ENCODE results near the gene MTCH2.

The MTCH2 gene

DNA sequence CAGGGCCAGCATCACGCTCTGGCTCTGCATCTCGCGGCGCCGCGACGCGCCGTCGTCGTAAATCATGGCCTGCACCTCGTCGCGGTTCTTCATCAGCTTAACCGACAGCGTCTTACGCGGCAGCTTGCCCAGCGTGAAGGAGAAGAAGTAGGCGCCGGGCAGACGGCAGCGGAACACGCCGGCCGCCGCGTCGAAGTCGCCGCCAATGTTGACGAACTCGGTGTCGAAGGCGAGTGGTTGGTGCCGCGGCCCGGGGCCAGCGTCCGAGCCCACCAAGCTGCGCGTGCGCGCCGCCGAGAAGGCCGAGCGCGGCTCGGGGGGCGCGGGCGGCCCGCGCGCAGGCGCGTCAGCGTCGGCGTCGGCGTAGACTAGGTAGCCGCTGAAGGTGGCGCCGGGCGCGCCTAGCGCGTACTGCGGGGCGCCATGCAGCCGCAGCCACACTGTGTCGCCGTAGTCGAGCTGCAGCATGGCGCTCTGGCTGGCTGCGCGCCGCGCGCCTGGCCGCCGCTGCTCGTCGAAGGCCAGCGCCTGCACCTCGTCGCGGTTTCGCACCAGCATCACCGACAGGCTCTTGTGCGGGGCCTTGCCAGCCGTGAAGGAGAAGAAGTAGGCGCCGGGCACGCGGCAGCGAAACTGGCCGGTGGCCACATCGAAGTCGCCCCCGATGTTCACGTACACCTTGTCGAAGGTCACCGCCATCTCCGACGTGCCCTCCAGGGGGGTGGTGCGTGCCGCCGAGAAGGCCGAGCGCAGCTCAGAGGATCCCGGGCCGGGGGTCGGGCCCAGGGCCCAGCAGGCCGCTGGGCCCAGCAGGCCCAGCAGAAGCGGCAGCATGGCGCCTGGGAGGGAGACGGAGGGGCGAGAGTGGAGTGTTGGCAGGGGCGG lies 52.1 kb downstream of the MTCH2 start:
- H3K9me3 ChIP-seq (ENCODE audit: insufficient read depth, low read length) = no peaks in the 10 kb centered on the region
- peaks cover 36% of the 10 kb centered on the region for H3K27me3 ChIP-seq (ENCODE audit: insufficient read depth, insufficient read length)
- no peak for TF ChIP-seq YY1 (IDR thresholded peaks at IDR 0.05; ENCODE audit: insufficient read depth, insufficient read length)
- no peak for TF ChIP-seq ZNF274 (IDR thresholded peaks at IDR 0.05; ENCODE audit: low read depth, low read length)
- TF ChIP-seq SUZ12 (IDR thresholded peaks at IDR 0.05; ENCODE audit: extremely low read depth, insufficient read depth, insufficient read length) = no peak
- H3K4me3 ChIP-seq (ENCODE audit: insufficient read length, low read depth) = no peak overlapping the region
- peaks cover 16% of the 10 kb centered on the region for H3K4me1 ChIP-seq (ENCODE audit: insufficient read depth, insufficient read length)
- no peak for DNase-seq (ENCODE audit: low read depth, low spot score)
- H3K9ac ChIP-seq (ENCODE audit: insufficient read length, low read depth) = no peak overlapping the region
- peaks cover 11% of the 10 kb centered on the region for H3K36me3 ChIP-seq (ENCODE audit: insufficient read depth, insufficient read length, low read length)

DNA sequence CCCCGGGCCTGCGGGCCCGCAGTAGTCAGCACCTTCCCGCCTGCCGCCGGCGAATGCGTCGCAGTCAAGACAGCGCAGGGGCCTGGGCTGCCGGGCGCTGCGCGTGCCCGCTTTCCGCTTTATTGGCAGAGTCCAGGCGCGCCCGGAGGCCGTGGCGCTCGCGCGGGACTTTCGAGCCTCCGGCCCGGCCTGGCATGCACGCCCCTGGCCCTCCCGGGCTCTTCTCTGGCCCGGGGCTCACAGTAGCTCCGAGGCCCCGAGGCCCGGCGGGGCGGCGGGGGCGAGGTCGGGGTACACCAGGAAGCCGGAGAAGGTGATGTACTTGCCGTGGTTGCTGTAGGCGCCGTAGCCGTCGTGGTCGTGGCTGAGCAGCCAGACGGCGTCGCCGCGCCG lies 52.8 kb downstream of the MTCH2 start:
- Histone ChIP-seq H3K4me3 (ENCODE audit: insufficient read length, low read depth) (no peak overlapping the region), H3K9ac (ENCODE audit: insufficient read length, low read depth) (no peak overlapping the region)
- TF ChIP-seq ZNF274 (IDR thresholded peaks at IDR 0.05; ENCODE audit: low read depth, low read length) = no peak
- TF ChIP-seq SUZ12 (IDR thresholded peaks at IDR 0.05; ENCODE audit: extremely low read depth, insufficient read depth, insufficient read length) = no peak
- no peak for TF ChIP-seq YY1 (IDR thresholded peaks at IDR 0.05; ENCODE audit: insufficient read depth, insufficient read length)

DNA sequence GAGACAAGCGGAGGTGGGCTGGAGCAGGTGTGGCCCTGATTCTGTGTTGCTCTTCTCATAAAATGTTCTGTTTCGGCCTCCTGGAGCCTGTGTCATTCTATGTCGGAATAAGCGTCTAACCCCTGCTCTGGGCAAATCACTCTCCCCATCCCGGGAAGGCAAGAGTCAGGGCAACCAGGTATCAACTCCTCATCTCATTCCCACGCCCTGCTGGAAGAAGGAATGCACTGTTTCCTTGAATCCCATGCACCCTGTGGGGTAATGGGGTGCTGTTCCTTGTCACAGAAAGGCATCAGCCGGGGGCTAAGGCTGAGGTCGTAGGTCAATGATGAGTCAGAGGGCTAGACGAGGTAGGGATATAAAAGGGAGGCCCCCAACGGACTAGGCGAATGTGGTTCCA lies 53.2 kb downstream of the MTCH2 start:
- Histone ChIP-seq H3K9me3 (ENCODE audit: insufficient read depth, low read length) (no peaks in the 10 kb centered on the region), H3K4me1 (ENCODE audit: insufficient read depth, insufficient read length) (peaks cover 16% of the 10 kb centered on the region), H3K9ac (ENCODE audit: insufficient read length, low read depth) (no peak overlapping the region), H3K27me3 (ENCODE audit: insufficient read depth, insufficient read length) (peaks cover 25% of the 10 kb centered on the region), H3K36me3 (ENCODE audit: insufficient read depth, insufficient read length, low read length) (peaks cover 22% of the 10 kb centered on the region), H3K4me3 (ENCODE audit: insufficient read length, low read depth) (no peak overlapping the region)
- TF ChIP-seq SUZ12 (IDR thresholded peaks at IDR 0.05; ENCODE audit: extremely low read depth, insufficient read depth, insufficient read length) (no peak), YY1 (IDR thresholded peaks at IDR 0.05; ENCODE audit: insufficient read depth, insufficient read length) (no peak), ZNF274 (IDR thresholded peaks at IDR 0.05; ENCODE audit: low read depth, low read length) (no peak)
- DNase-seq (ENCODE audit: low read depth, low spot score) = no peak

More for the DNA sequence above, 52.8 kb downstream of the MTCH2 start:
- H3K9me3 ChIP-seq (ENCODE audit: insufficient read depth, low read length) = no peaks in the 10 kb centered on the region
- peaks cover 30% of the 10 kb centered on the region for H3K27me3 ChIP-seq (ENCODE audit: insufficient read depth, insufficient read length)
- H3K36me3 ChIP-seq (ENCODE audit: insufficient read depth, insufficient read length, low read length) = peaks cover 17% of the 10 kb centered on the region
- peaks cover 16% of the 10 kb centered on the region for H3K4me1 ChIP-seq (ENCODE audit: insufficient read depth, insufficient read length)
- no peak for DNase-seq (ENCODE audit: low read depth, low spot score)

DNA sequence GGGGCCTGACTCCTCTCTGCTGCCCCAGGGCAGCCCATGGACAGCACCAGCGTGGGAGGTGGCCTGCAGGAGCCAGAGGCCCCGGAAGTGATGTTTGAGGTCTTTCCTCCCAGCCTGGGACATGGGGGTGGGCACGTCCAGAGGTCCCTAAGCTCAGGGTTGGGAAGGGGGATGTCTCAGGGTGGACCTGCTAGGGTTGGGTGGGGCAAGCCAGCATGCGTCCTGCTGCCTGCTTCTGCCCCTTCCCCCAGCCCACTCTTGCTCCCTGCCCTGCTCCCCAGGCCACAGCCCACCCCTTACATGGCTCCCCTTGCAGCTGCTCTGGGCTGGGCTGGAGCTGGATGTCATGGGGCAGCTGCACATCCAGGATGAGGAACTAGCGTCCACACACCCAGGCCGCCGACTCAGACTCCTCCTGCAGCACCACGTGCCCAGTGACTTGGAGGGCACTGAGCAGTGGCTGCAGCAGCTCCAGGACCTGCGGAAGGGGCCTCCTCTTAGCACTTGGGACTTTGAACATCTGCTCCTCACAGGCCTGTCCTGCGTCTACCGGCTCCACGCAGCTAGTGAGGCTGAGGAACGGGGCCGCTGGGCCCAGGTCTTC lies 54.5 kb downstream of the MTCH2 start:
- DNase-seq (ENCODE audit: low read depth, low spot score) = no peak
- no peak for TF ChIP-seq YY1 (IDR thresholded peaks at IDR 0.05; ENCODE audit: insufficient read depth, insufficient read length)
- no peak overlapping the region for H3K9ac ChIP-seq (ENCODE audit: insufficient read length, low read depth)
- peaks cover 34% of the 10 kb centered on the region for H3K36me3 ChIP-seq (ENCODE audit: insufficient read depth, insufficient read length, low read length)
- H3K4me1 ChIP-seq (ENCODE audit: insufficient read depth, insufficient read length) = peaks cover 13% of the 10 kb centered on the region
- H3K27me3 ChIP-seq (ENCODE audit: insufficient read depth, insufficient read length) = peaks cover 12% of the 10 kb centered on the region
- no peaks in the 10 kb centered on the region for H3K9me3 ChIP-seq (ENCODE audit: insufficient read depth, low read length)
- no peak overlapping the region for H3K4me3 ChIP-seq (ENCODE audit: insufficient read length, low read depth)

DNA sequence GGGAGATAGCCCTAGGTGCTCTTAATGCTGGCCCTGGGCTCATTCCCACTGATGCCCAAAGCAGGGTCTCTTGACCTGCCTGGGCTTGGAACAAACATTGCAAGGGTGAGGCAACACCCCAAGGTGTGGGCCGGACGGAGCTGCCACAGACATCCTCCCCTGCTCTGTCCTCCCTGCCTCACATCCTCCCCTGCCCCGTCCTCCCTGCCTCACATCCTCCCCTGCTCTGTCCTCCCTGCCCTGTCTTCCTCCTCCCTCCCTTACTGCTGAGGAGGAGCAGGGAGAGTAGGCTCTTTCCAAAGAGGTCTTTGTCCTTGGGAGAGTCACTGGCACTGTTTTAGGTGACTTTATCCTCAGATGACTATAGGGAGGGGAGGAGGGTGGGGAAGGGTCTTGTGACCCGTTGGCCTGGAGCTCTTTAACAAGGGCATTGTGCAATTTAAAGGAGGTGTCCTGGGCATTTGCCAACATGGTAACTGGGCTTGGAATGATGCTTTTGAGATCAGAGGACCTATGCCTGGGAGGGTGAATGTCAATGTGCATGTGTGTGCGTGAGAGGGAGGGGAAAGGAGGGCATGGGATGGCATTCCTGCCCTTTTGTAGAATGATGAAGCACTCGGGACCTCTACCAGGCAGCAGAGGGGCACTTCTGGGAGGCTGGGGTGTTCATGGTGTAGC lies 55.2 kb downstream of the MTCH2 start:
- peaks cover 13% of the 10 kb centered on the region for H3K4me1 ChIP-seq (ENCODE audit: insufficient read depth, insufficient read length)
- no peak overlapping the region for H3K9ac ChIP-seq (ENCODE audit: insufficient read length, low read depth)
- H3K4me3 ChIP-seq (ENCODE audit: insufficient read length, low read depth) = no peak overlapping the region
- peaks cover 6% of the 10 kb centered on the region for H3K27me3 ChIP-seq (ENCODE audit: insufficient read depth, insufficient read length)
- H3K9me3 ChIP-seq (ENCODE audit: insufficient read depth, low read length) = no peaks in the 10 kb centered on the region
- TF ChIP-seq SUZ12 (IDR thresholded peaks at IDR 0.05; ENCODE audit: extremely low read depth, insufficient read depth, insufficient read length) = no peak
- TF ChIP-seq YY1 (IDR thresholded peaks at IDR 0.05; ENCODE audit: insufficient read depth, insufficient read length) = no peak
- no peak for TF ChIP-seq ZNF274 (IDR thresholded peaks at IDR 0.05; ENCODE audit: low read depth, low read length)
- DNase-seq (ENCODE audit: low read depth, low spot score) = no peak
- peaks cover 41% of the 10 kb centered on the region for H3K36me3 ChIP-seq (ENCODE audit: insufficient read depth, insufficient read length, low read length)

DNA sequence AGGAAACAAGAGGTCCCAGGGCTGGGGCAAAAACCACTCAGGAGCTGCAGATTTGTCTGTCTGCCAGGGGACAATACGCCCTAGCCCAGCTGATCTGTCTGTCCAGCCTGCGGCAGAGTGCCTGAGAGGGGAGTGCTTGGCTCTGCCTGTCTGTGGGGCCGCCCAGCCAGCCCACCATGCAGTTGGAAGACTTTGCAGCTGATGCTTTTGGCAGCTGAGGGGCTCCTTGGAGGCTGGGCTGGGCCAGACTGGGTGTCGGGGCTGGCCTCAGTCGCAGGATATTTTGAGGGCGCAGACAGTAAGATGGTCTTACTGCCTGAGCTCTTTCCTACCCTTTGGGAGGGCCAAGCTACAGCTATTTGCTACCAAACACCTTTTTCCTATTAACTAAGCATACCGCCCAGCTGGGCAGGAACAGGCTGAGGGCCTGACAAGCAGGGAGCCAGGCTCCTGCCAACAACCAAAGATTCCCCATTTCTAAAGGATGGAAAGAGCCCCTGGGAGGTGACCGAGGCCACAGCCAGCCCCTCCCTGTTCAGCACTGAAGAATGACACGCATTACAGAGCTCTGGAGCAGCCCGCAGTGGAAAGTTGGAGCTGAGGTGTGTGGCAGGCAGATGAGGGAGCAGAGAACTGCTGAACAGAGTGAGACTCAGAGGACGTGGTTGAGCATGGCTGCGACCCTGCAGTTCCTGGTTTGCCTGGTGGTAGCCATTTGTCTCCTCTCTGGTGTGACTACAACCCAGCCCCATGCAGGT lies 56.1 kb downstream of the MTCH2 start, which contains the start of gene FAM180B:
Gene FAM180B, plus strand, starts transcription at position 581 of the 758 bp plus-strand sequence. Its CDS starts 91 bp downstream, at position 672.
- no peak for DNase-seq (ENCODE audit: low read depth, low spot score)
- Histone ChIP-seq H3K9me3 (ENCODE audit: insufficient read depth, low read length) (no peaks in the 10 kb centered on the region), H3K4me3 (ENCODE audit: insufficient read length, low read depth) (no peak within 1 kb of the TSS), H3K27me3 (ENCODE audit: insufficient read depth, insufficient read length) (no peaks in the 10 kb centered on the region), H3K9ac (ENCODE audit: insufficient read length, low read depth) (no peak within 1 kb of the TSS), H3K4me1 (ENCODE audit: insufficient read depth, insufficient read length) (peaks cover 8% of the 10 kb centered on the region), H3K36me3 (ENCODE audit: insufficient read depth, insufficient read length, low read length) (peaks cover 50% of the 10 kb centered on the region)
- TF ChIP-seq ZNF274 (IDR thresholded peaks at IDR 0.05; ENCODE audit: low read depth, low read length) = no peak
- TF ChIP-seq SUZ12 (IDR thresholded peaks at IDR 0.05; ENCODE audit: extremely low read depth, insufficient read depth, insufficient read length) = no peak
- no peak for TF ChIP-seq YY1 (IDR thresholded peaks at IDR 0.05; ENCODE audit: insufficient read depth, insufficient read length)

Data from NT2/D1 (cell line).